IPS-11a (cell line): Measurements from ENCODE around the gene LARP1.
"Not testable (repeated sequence)": the region's sequence is repeated elsewhere in the genome, so short reads cannot be mapped to it uniquely, and the experiment has no call there.

Source experiments
- H3K4me3 ChIP-seq: one replicate; pipeline ENCODE4 v1.5.1; 2013; ENCODE audit warnings: low read depth, low read length, control low read depth

LARP1 gene

GRCh38 chr5:154759868-154760267, 4.7 kb downstream of the LARP1 start:
- H3K4me3 ChIP-seq, result not testable (repeated sequence)

- no peak overlapping the region for H3K4me3 ChIP-seq
Observed at GRCh38 chr5:154761046-154761736, 6.0 kb downstream of the LARP1 start.

- H3K4me3 ChIP-seq, result no peak overlapping the region
Observed at GRCh38 chr5:154762261-154762660, 7.1 kb downstream of the LARP1 start.

- H3K4me3 ChIP-seq, result no peak overlapping the region
Observed at GRCh38 chr5:154762700-154763099, 7.5 kb downstream of the LARP1 start.

GRCh38 chr5:154764967-154765366, 9.8 kb downstream of the LARP1 start:
- no peak overlapping the region for H3K4me3 ChIP-seq

- H3K4me3 ChIP-seq, result no peak overlapping the region
Observed at GRCh38 chr5:154765396-154765925, 10.3 kb downstream of the LARP1 start.

- H3K4me3 ChIP-seq, result no peak overlapping the region
Observed at GRCh38 chr5:154766558-154767281, 11.5 kb downstream of the LARP1 start.

GRCh38 chr5:154767576-154767975, 12.4 kb downstream of the LARP1 start:
- H3K4me3 ChIP-seq, result no peak overlapping the region

- no peak overlapping the region for H3K4me3 ChIP-seq
Observed at GRCh38 chr5:154768207-154768606, 13.0 kb downstream of the LARP1 start.

- no peak overlapping the region for H3K4me3 ChIP-seq
Observed at GRCh38 chr5:154770111-154770510, 14.9 kb downstream of the LARP1 start.

GRCh38 chr5:154771383-154771901, 16.3 kb downstream of the LARP1 start:
- H3K4me3 ChIP-seq, result no peak overlapping the region

- no peak overlapping the region for H3K4me3 ChIP-seq
Observed at GRCh38 chr5:154773326-154773725, 18.1 kb downstream of the LARP1 start.

GRCh38 chr5:154776167-154776566, 21.0 kb downstream of the LARP1 start:
- H3K4me3 ChIP-seq, result no peak overlapping the region

GRCh38 chr5:154778534-154778933, 23.4 kb downstream of the LARP1 start:
- H3K4me3 ChIP-seq, result no peak overlapping the region

- no peak overlapping the region for H3K4me3 ChIP-seq
Observed at GRCh38 chr5:154779105-154779504, 23.9 kb downstream of the LARP1 start.

- no peak overlapping the region for H3K4me3 ChIP-seq
Observed at GRCh38 chr5:154780128-154780527, 25.0 kb downstream of the LARP1 start.

- H3K4me3 ChIP-seq, result no peak overlapping the region
Observed at GRCh38 chr5:154782326-154782725, 27.1 kb downstream of the LARP1 start.

- H3K4me3 ChIP-seq, result no peak overlapping the region
Observed at GRCh38 chr5:154782812-154783592, 27.8 kb downstream of the LARP1 start.

- no peak overlapping the region for H3K4me3 ChIP-seq
Observed at GRCh38 chr5:154783774-154784460, 28.7 kb downstream of the LARP1 start.

- H3K4me3 ChIP-seq, result no peak overlapping the region
Observed at GRCh38 chr5:154784856-154785255, 29.7 kb downstream of the LARP1 start.

- H3K4me3 ChIP-seq, result no peak overlapping the region
Observed at GRCh38 chr5:154786414-154786813, 31.2 kb downstream of the LARP1 start.
